ENCODE data around the gene PYROXD2. TPM values are rescaled to one million over a fixed set of nuclear protein-coding genes. Genes with fewer than 3 reads are reported as not detected.
A peak's percentile ranks its signal among the peaks of the same experiment; 100 is the strongest.

Gene PYROXD2
- total RNA-seq, 1 donor from 2014 or later: 7.1 TPM

DNA sequence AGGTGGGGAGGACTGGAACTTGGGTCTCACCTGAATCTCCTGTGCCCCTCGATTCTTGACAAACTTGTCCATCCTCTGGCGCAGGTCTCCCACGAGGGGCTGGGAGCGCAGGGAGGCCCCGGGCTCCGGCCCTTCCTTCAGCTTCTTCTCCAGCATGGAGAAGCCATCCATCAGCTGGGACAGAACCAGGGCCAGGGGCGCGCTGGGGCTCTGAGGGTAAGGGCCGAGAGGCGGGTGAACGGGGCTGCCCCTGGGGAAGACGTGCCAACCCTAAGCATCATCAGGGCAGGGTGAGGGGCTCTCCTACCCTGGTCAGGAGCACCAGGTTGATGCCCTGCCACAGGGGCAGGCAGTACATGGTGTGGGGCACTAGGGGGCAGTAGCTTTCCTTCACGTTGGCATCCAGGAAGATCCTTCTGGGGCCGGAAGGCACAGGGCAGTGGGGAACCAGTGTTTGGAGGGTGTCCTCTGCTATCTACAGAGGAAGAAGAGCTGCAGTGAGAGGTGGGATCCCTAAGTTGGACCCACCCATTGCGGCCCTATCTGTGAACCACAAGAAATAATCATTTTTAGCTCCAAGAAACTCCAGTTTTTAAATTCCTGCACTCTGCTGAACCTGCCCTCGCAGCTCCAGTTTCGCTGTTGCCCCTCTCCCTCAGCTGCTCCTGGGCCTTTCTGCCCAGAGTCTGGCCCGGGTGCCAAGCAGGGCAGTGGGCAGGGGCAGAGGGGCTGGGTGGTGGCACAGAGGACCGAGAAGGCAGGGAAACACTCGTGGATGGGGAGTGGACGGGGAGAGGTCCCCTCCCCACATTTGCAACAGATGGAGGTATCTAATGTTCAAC is 10.8 kb upstream of the PYROXD2 start:
- H3K4me3 ChIP-seq: no peak overlapping the region
- H3K36me3 ChIP-seq: peaks cover 0 to 22% of the 10 kb centered on the region in 2 donors
- DNase-seq (ENCODE audit: extremely low spot score in 2 of 2): peak; percentile 80 to 92
- intact Hi-C loops (cut with DNase I): no loop called here
- no peak for TF ChIP-seq POLR2AphosphoS5 (IDR thresholded peaks at IDR 0.05; ENCODE audit: insufficient read depth in 1 of 2, low read depth in 1 of 2)
- no peak for TF ChIP-seq POLR2A (IDR thresholded peaks at IDR 0.05)
- TF ChIP-seq, protein P1, sequence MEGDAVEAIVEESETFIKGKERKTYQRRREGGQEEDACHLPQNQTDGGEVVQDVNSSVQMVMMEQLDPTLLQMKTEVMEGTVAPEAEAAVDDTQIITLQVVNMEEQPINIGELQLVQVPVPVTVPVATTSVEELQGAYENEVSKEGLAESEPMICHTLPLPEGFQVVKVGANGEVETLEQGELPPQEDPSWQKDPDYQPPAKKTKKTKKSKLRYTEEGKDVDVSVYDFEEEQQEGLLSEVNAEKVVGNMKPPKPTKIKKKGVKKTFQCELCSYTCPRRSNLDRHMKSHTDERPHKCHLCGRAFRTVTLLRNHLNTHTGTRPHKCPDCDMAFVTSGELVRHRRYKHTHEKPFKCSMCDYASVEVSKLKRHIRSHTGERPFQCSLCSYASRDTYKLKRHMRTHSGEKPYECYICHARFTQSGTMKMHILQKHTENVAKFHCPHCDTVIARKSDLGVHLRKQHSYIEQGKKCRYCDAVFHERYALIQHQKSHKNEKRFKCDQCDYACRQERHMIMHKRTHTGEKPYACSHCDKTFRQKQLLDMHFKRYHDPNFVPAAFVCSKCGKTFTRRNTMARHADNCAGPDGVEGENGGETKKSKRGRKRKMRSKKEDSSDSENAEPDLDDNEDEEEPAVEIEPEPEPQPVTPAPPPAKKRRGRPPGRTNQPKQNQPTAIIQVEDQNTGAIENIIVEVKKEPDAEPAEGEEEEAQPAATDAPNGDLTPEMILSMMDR (IDR thresholded peaks at IDR 0.05): peak in 1 of 3 experiments; percentile 35
- H3K27ac ChIP-seq: no peak overlapping the region
- H3K27me3 ChIP-seq: no peaks in the 10 kb centered on the region
- no peaks in the 10 kb centered on the region for H3K9me3 ChIP-seq
- H3K4me1 ChIP-seq: no peaks in the 10 kb centered on the region

DNA sequence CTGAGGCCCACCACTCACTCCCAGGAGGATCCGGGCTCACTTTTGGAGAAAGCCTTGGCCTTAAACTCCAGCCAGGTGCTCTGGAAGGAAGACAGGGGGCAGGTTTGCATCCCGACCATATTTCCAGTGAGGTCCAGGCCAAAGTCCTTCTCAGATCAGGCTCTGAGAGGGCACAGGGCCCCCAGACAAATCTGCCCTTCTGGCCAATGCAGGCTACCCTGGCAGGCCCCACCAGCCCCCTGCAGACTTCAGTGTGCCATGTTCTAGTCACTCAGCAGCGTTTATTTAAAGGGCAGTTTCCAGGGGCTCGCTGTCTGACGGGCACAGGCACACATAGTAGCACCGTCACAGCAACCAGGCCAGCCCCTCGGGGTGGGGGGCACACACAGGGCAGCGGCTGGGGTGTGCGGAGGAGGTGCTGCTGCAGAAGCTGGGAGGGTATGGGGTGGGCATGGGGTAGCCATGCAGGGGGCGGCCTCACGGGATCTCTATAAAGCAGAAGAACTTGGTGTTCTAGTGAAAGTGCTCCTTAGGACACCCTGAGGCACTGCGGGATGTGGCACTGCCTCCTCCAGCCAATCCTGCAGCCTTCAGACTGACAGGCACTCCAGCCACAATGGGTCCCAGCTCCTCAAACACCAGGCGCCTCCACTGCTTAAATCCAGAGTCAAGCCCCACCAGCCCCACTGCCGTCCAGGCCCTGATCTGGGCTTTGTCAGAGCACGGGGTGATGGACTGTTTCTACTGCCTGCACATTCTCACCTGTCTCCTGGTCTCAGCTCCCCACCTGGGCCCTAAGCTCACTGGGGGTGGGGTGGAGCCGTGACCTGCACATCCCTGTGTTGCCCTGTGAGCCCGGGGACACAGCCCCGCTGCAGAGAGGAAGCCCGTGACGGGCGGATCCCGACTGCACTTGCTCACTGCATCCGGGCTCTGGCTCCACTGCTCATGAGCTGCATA is 9.6 kb upstream of the PYROXD2 start:
- intact Hi-C loops (cut with DNase I): no loop called here
- H3K4me3 ChIP-seq: no peak overlapping the region
- no peaks in the 10 kb centered on the region for H3K9me3 ChIP-seq
- DNase-seq (ENCODE audit: extremely low spot score in 2 of 2): peak in 1 of 2 donors; percentile 70
- H3K27ac ChIP-seq: no peak overlapping the region
- H3K4me1 ChIP-seq: no peaks in the 10 kb centered on the region
- H3K36me3 ChIP-seq: peaks cover 0 to 19% of the 10 kb centered on the region in 2 donors
- H3K27me3 ChIP-seq: no peaks in the 10 kb centered on the region
- no peak for TF ChIP-seq POLR2AphosphoS5 (IDR thresholded peaks at IDR 0.05; ENCODE audit: insufficient read depth in 1 of 2, low read depth in 1 of 2)
- TF ChIP-seq, protein P1 (IDR thresholded peaks at IDR 0.05): no peak
- TF ChIP-seq POLR2A (IDR thresholded peaks at IDR 0.05): no peak

DNA sequence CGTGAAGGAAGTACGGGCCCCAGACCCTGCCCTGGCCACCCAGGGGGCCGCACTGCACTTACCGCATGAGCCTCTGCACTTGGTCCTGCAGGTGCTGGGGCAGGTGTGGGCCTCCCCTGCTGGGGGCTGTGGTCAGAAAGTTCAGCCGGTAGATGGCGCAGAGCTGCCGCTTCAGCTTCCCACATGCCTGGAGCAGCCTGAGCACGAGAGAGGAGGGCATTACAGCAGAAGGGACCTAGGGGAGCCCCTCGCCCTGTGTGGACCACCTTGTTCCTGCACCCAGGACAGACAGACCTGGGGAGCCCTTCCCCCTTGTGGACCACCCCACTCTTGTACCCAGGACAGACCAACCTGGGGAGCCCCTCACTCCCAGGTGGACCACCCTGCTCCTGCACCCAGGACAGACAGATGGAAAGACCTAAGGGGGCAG is 8.7 kb upstream of the PYROXD2 start:
- Histone ChIP-seq H3K27me3 (no peaks in the 10 kb centered on the region), H3K4me3 (no peak overlapping the region), H3K27ac (no peak overlapping the region), H3K36me3 (peaks cover 4 to 24% of the 10 kb centered on the region in 2 donors), H3K4me1 (no peaks in the 10 kb centered on the region), H3K9me3 (no peaks in the 10 kb centered on the region)
- TF ChIP-seq POLR2AphosphoS5 (IDR thresholded peaks at IDR 0.05; ENCODE audit: insufficient read depth in 1 of 2, low read depth in 1 of 2) (no peak), POLR2A (IDR thresholded peaks at IDR 0.05) (no peak)
- TF ChIP-seq, protein P1 (IDR thresholded peaks at IDR 0.05): no peak
- intact Hi-C loops (cut with DNase I): no loop called here
- no peak for DNase-seq (ENCODE audit: extremely low spot score in 2 of 2)

DNA sequence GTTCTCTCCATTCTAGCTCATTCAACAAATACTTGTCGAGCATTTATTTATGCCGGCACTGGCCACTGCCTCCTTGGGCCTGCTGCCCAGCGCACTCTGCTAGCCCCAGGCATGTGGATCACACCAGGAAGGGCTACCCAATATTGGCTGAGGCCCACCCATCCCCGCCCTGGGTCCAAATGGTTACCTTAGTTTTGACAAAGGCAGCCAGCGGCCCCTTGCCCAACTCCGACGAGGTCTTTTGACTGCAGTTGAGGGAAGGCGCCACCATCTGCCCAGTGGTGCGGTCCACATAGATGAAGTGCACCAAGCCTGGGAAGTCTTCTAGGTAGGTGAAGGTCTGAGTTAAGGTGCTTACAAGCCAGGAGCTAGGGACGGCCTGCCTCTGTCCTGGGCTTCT is 7.2 kb upstream of the PYROXD2 start:
- peaks cover 4 to 37% of the 10 kb centered on the region in 2 donors for H3K36me3 ChIP-seq
- intact Hi-C loops (cut with DNase I): no loop called here
- TF ChIP-seq POLR2A (IDR thresholded peaks at IDR 0.05) (no peak), POLR2AphosphoS5 (IDR thresholded peaks at IDR 0.05; ENCODE audit: insufficient read depth in 1 of 2, low read depth in 1 of 2) (no peak)
- TF ChIP-seq, protein P1 (IDR thresholded peaks at IDR 0.05): no peak
- DNase-seq (ENCODE audit: extremely low spot score in 2 of 2): no peak
- no peak overlapping the region for H3K4me3 ChIP-seq
- no peaks in the 10 kb centered on the region for H3K27me3 ChIP-seq
- H3K9me3 ChIP-seq: no peaks in the 10 kb centered on the region
- no peak overlapping the region for H3K27ac ChIP-seq
- no peaks in the 10 kb centered on the region for H3K4me1 ChIP-seq
